GM12801 (cell line): ENCODE data around the gene ERCC6L2.

Experiments used
- CTCF ChIP-seq: IDR thresholded peaks from one replicate; pipeline ENCODE4 v1.5.1; 2011; ENCODE audit warnings: control low read depth; ENCODE audit not compliant: insufficient read length; ENCODE audit errors: extremely low read depth

The ERCC6L2 gene

GRCh38 chr9:95963659-95964058, 88.2 kb downstream of the ERCC6L2 start:
- no peak for TF ChIP-seq CTCF

GRCh38 chr9:95966306-95966705, 90.8 kb downstream of the ERCC6L2 start:
- no peak for TF ChIP-seq CTCF

DNA sequence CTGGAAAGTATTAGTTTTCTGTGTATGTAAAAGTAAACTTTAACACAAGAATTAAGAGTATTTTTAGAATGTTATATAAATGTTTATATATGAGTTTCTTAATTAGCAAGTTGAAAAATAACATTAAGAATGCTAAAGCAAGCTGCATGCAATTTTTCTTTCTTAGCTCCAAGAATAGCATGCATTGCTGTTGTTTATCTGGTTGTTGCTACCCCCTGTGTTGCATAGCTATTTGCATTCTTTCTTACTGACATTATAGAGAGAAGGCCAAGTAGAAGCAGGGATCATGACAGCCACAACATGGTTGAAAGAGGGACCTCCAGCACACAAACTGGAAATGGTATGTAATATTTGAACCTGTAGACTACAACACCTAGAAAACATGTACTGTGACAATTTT, 94.8 kb downstream of the ERCC6L2 start:
- no peak for TF ChIP-seq CTCF

DNA sequence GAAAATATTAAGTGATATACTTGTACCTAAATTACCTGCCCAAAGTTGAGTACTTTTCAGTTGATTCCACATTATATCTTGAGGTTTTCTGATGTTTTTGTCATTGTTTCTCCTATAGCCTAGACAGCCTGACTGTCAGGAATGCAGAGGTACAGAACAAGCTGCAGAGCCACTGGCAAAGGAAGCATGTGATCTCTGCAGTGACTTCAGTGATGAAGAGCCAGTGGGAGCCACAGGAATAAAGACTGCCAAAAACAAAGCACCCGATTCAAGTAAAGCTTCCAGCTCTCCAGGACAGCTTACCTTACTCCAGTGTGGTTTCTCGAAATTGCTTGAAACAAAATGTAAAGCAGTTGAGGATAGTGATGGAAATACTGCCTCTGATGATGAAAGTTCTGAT, 96.3 kb downstream of the ERCC6L2 start:
- TF ChIP-seq CTCF: no peak

DNA sequence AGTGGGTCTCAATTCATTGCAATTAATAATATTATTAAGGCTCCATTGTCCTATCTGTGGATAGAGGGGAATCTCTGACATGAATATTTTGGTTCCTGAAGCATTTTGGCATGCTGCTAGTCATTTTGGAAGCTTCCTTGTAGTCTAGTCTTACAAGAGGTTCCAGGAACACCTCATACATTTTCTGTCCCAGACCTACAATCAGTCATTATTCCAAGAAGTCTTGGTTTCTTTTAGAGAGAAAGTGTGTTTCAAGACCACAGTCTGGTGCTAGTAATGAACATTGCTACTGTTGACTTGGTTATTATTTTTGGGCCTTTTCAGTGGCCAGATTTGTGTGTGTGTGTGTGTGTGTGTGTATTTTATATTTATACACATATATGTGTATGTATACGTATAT, 98.9 kb downstream of the ERCC6L2 start:
- TF ChIP-seq CTCF: no peak

- no peak for TF ChIP-seq CTCF
Measured at GRCh38 chr9:95977371-95977770, 101.9 kb downstream of the ERCC6L2 start.

GRCh38 chr9:95978106-95978505, 102.6 kb downstream of the ERCC6L2 start:
- no peak for TF ChIP-seq CTCF

- no peak for TF ChIP-seq CTCF
Measured at GRCh38 chr9:95979446-95979845, 104.0 kb downstream of the ERCC6L2 start.
